Rectal smooth muscle tissue (tissue), 1 donor: ENCODE measurements around the gene SMIM24.
"Not testable (repeated sequence)": the region's sequence is repeated elsewhere in the genome, so short reads cannot be mapped to it uniquely, and the experiment has no call there.

Source experiments
- H3K27ac ChIP-seq: one replicate; pipeline ENCODE4 v1.7.0; 2013; ENCODE audit warnings: low read depth, low read length, inconsistent platforms
- H3K27me3 ChIP-seq: one replicate; pipeline ENCODE4 v1.7.0; 2013; ENCODE audit warnings: low read length; ENCODE audit not compliant: control insufficient read depth, insufficient read depth
- H3K36me3 ChIP-seq: one replicate; pipeline ENCODE4 v1.7.0; 2013; ENCODE audit warnings: low read length; ENCODE audit not compliant: control insufficient read depth, insufficient read depth
- H3K4me1 ChIP-seq: one replicate; pipeline ENCODE4 v1.7.0; 2013; ENCODE audit warnings: low read length; ENCODE audit not compliant: control insufficient read depth, insufficient read depth
- H3K4me3 ChIP-seq: one replicate; pipeline ENCODE4 v1.7.0; 2013; ENCODE audit warnings: low read length
- H3K9ac ChIP-seq: one replicate; pipeline ENCODE4 v1.7.0; 2013; ENCODE audit warnings: low read length

The SMIM24 gene

DNA sequence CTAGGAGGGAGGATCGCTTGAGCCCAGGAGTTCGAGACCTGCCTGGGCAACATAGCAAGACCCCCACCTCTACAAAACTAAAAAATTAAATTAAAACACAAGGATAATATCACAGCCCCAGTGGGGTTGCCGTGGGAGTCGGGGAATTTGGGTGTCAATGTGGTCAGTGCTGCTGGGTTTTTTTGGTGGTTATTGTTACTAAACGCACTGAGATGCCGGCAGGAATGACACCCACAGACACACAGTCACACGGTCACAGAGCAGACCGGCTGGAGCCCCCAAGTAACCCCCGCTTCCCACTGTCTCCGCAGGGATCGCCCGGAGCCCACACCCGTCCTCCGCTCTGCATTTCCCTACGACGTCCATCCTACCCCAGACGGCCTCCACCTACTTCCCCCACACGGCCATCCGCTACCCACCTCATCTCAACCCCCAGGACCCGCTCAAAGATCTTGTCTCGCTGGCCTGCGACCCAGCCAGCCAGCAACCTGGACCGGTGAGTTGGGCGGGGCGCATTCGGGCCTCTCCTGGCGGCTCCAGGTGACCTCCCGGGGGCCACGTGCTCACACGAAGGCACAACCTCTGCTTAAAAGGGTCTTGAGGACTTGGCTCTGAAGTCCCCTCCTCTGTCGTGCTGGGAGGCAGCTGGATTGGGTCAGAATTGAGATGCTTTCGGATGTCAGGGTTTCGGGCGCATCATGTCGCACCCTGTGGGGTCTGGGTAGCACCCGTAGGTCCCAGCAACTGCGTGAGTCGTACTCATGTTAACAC is 28.0 kb downstream of the SMIM24 start:
- H3K36me3 ChIP-seq: peaks cover 25% of the 10 kb centered on the region
- no peaks in the 10 kb centered on the region for H3K27me3 ChIP-seq
- H3K27ac ChIP-seq: no peak overlapping the region
- H3K4me3 ChIP-seq: no peak overlapping the region
- H3K4me1 ChIP-seq: peaks cover 17% of the 10 kb centered on the region
- H3K9ac ChIP-seq: no peak overlapping the region

DNA sequence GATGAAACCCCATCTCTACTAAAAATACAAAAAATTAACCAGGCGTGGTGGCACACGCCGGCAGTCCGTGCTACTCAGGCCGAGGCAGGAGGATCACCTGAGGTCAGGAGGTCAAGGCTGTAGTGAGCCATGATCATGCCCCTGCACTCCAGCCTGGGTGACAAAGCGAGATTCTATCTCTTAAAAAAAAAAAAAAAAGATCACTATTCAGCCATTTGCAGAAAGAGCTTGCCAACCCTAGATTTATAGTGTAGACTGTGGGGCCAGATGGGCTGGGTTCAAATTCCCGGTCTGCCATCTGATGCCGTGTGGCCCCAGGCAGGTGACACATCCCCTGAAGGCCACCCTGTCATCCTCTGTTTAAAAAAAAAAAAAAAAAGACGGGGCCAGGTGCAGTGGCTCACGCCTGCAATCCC is 28.9 kb downstream of the SMIM24 start:
- peaks cover 11% of the 10 kb centered on the region for H3K4me1 ChIP-seq
- peak overlapping the region; percentile 83 for H3K27ac ChIP-seq
- no peaks in the 10 kb centered on the region for H3K27me3 ChIP-seq
- peaks cover 25% of the 10 kb centered on the region for H3K36me3 ChIP-seq
- H3K9ac ChIP-seq: no peak overlapping the region
- no peak overlapping the region for H3K4me3 ChIP-seq

DNA sequence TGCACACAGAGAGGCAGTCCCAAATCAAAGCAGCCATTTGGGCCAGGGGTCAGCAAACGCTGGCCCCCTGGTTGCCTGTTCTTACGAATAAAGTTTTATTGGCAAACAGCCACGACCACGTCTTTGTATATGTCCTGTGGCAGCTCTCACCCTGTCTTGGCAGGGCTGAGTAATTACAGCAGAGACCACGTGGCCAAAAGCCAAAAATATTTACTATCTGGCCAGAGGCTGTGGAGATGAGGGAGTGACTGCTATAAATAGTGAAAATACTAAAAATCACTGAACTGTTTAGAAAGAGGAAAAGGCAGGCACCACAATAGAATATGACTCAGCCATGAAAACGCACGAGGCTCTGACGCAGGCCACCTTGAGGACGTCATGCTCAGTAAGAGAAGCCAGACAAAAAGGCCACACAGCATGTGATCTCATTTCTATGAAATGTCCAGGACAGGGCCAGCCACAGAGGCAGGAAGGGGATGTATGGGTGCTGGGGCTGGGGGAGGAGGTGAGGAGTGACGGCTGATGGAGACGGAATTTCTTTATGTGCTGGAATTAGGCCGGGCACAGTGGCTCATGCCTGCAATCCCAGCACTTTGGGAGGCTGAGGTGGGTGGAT is 29.4 kb downstream of the SMIM24 start:
- Histone ChIP-seq H3K4me1 (peaks cover 11% of the 10 kb centered on the region), H3K36me3 (peaks cover 29% of the 10 kb centered on the region), H3K4me3 (no peak overlapping the region), H3K27me3 (no peaks in the 10 kb centered on the region), H3K9ac (no peak overlapping the region), H3K27ac (peak overlapping the region; percentile 83)

DNA sequence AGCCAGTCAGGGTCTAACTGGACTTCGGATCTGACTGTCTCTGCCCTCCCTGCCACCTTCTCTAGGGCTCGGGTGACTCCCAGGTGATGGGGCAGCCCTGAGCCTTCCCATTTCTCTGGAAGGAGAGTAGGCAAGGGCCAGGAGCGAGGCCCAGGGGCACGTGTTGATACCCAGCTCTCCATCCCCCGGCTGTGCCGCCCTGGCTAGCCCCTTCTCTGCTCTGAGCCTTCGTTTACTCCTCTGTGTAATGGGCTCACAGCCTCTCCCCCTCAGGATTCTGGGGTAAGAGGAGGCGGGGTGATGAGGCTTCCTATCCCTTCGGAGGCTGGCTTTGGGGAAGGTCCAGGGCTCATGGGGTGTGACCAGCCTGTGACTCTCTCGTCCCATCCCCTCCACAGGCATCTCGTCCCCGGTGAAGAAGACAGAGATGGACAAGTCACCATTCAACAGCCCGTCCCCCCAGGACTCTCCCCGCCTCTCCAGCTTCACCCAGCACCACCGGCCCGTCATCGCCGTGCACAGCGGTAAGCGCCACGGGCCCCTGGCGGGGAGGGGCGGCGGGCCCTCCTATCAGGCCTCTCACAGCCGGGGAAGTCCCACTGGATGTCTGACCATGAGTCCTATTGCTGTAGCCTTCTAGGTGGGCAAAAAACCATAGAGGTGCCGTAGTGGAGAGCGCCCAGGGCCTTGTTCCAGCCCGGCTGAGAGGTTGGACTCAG is 31.6 kb downstream of the SMIM24 start:
- H3K36me3 ChIP-seq: peaks cover 29% of the 10 kb centered on the region
- H3K4me1 ChIP-seq: peaks cover 17% of the 10 kb centered on the region
- H3K27ac ChIP-seq: no peak overlapping the region

GRCh38 chr19:3446657-3447056 is 33.7 kb downstream of the SMIM24 start:
- Histone ChIP-seq H3K36me3 (peaks cover 20% of the 10 kb centered on the region), H3K4me1 (peaks cover 19% of the 10 kb centered on the region)
- not testable (repeated sequence) for H3K9ac ChIP-seq, H3K4me3 ChIP-seq, H3K27me3 ChIP-seq, H3K27ac ChIP-seq

More for the DNA sequence above, 31.6 kb downstream of the SMIM24 start:
- Histone ChIP-seq H3K9ac (no peak overlapping the region), H3K27me3 (no peaks in the 10 kb centered on the region), H3K4me3 (no peak overlapping the region)

- Histone ChIP-seq H3K4me3 (no peak overlapping the region), H3K27ac (no peak overlapping the region), H3K27me3 (no peaks in the 10 kb centered on the region), H3K9ac (no peak overlapping the region), H3K4me1 (peaks cover 12% of the 10 kb centered on the region), H3K36me3 (peaks cover 14% of the 10 kb centered on the region)
These were observed 35.6 kb downstream of the SMIM24 start for GRCh38 chr19:3444695-3445234.

GRCh38 chr19:3443840-3444694 is 36.3 kb downstream of the SMIM24 start:
- Histone ChIP-seq H3K9ac (no peak overlapping the region), H3K36me3 (peaks cover 12% of the 10 kb centered on the region), H3K27me3 (no peaks in the 10 kb centered on the region), H3K4me3 (no peak overlapping the region), H3K27ac (peak overlapping the region; percentile 52), H3K4me1 (peaks cover 12% of the 10 kb centered on the region)

- Histone ChIP-seq H3K27me3 (no peaks in the 10 kb centered on the region), H3K9ac (no peak overlapping the region), H3K27ac (no peak overlapping the region), H3K36me3 (peaks cover 9% of the 10 kb centered on the region), H3K4me1 (peaks cover 12% of the 10 kb centered on the region), H3K4me3 (no peak overlapping the region)
These were observed 37.7 kb downstream of the SMIM24 start for GRCh38 chr19:3442487-3443071.

- Histone ChIP-seq H3K36me3 (peaks cover 9% of the 10 kb centered on the region), H3K4me1 (peaks cover 12% of the 10 kb centered on the region), H3K27me3 (no peaks in the 10 kb centered on the region), H3K9ac (no peak overlapping the region), H3K4me3 (no peak overlapping the region), H3K27ac (no peak overlapping the region)
These were observed 38.4 kb downstream of the SMIM24 start for GRCh38 chr19:3441986-3442329.

- H3K9ac ChIP-seq: no peak overlapping the region
- H3K36me3 ChIP-seq: peaks cover 9% of the 10 kb centered on the region
- H3K27ac ChIP-seq: no peak overlapping the region
- peaks cover 12% of the 10 kb centered on the region for H3K4me1 ChIP-seq
- no peak overlapping the region for H3K4me3 ChIP-seq
- H3K27me3 ChIP-seq: no peaks in the 10 kb centered on the region
These were observed 39.0 kb downstream of the SMIM24 start for GRCh38 chr19:3441089-3441985.

GRCh38 chr19:3440082-3440481 is 40.2 kb downstream of the SMIM24 start:
- H3K4me3 ChIP-seq: no peak overlapping the region
- peaks cover 6% of the 10 kb centered on the region for H3K36me3 ChIP-seq
- peaks cover 15% of the 10 kb centered on the region for H3K4me1 ChIP-seq

More at GRCh38 chr19:3440082-3440481, 40.2 kb downstream of the SMIM24 start:
- no peak overlapping the region for H3K27ac ChIP-seq
- no peaks in the 10 kb centered on the region for H3K27me3 ChIP-seq
- H3K9ac ChIP-seq: no peak overlapping the region
